Astrocyte (in vitro differentiated cells and primary cell): Measurements from ENCODE around the gene TNFRSF19.

Experiments used
- EZH2 ChIP-seq: IDR thresholded peaks from 2 replicates; pipeline ENCODE4 v1.6.1; 2012; ENCODE audit warnings: mild to moderate bottlenecking, low read length, inconsistent platforms; ENCODE audit not compliant: insufficient read depth
- TF ChIP-seq, protein P1 (sequence below): IDR thresholded peaks from 2 replicates; pipeline ENCODE4 v1.5.1; 2011; ENCODE audit warnings: low read depth, mild to moderate bottlenecking, inconsistent platforms, low read length, moderate library complexity; ENCODE audit not compliant: insufficient read depth

DNA sequence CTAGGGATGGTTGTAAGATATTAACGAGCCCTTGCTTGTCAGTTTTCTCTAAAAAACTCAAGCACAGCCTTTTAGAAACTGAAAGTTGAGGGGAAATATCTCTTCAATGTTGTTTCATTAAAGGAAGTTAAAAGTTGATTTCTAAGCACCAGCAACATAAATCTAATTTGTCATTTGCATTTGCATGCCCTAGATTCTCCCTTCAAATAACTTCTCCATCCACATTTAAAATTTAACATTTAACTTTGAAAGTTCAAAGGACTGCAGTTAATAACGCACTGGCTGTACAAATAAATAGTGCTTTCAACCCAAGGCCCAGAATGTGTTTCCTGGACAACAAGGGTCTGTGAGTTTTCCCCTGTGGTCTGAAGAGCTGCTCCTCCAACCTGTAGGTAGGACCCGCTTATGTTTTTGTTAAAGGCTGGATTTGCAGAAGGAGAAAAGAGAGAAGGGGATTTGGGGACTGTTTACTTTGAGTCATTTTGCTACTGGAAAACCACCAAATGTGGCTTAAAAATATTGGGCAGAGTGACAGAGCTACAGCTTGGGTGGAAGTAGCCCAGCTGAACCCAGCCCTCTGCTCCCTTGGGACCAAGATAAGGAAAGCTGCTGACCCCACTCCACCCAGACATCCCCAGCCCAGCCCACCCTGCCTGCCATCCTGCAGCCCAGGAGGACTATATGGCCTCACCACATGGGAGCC is 39.8 kb downstream of the TNFRSF19 start:
- TF ChIP-seq, protein P1, sequence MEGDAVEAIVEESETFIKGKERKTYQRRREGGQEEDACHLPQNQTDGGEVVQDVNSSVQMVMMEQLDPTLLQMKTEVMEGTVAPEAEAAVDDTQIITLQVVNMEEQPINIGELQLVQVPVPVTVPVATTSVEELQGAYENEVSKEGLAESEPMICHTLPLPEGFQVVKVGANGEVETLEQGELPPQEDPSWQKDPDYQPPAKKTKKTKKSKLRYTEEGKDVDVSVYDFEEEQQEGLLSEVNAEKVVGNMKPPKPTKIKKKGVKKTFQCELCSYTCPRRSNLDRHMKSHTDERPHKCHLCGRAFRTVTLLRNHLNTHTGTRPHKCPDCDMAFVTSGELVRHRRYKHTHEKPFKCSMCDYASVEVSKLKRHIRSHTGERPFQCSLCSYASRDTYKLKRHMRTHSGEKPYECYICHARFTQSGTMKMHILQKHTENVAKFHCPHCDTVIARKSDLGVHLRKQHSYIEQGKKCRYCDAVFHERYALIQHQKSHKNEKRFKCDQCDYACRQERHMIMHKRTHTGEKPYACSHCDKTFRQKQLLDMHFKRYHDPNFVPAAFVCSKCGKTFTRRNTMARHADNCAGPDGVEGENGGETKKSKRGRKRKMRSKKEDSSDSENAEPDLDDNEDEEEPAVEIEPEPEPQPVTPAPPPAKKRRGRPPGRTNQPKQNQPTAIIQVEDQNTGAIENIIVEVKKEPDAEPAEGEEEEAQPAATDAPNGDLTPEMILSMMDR = no peak
- no peak for TF ChIP-seq EZH2
